GM06990 (cell line): Measurements from ENCODE around the gene TERT.

Source experiments
- DNase-seq: peaks from one replicate; pipeline ENCODE4 v3.0.0-alpha.2; 2011; ENCODE audit not compliant: insufficient read length; ENCODE audit errors: extremely low read depth
- H3K27me3 ChIP-seq: replicated peaks from 2 replicates; pipeline ENCODE4 v1.6.0; 2011; ENCODE audit warnings: low read length; ENCODE audit not compliant: control insufficient read depth, insufficient read depth
- H3K36me3 ChIP-seq: 2 replicates; pipeline ENCODE4 v1.5.1; 2011; ENCODE audit warnings: low read length; ENCODE audit not compliant: control insufficient read depth, insufficient read depth
- H3K4me3 ChIP-seq: replicated peaks from 2 replicates; pipeline ENCODE4 v1.5.1; 2011; ENCODE audit warnings: low read depth, mild to moderate bottlenecking, control low read depth, low read length
- CTCF ChIP-seq: IDR thresholded peaks from 2 replicates; pipeline ENCODE4 v1.5.1; 2011; ENCODE audit warnings: low read length, control low read depth, mild to moderate bottlenecking, inconsistent platforms; ENCODE audit not compliant: insufficient read depth, poor library complexity, severe bottlenecking

The TERT gene

GRCh38 chr5:1244976-1245375, 49.9 kb downstream of the TERT start:
- DNase-seq = no peak
- Histone ChIP-seq H3K4me3 (no peak overlapping the region), H3K27me3 (no peaks in the 10 kb centered on the region; the same call in 1 of the 2 replicates), H3K36me3 (no peaks in the 10 kb centered on the region)
- TF ChIP-seq CTCF = no peak

- Histone ChIP-seq H3K27me3 (no peaks in the 10 kb centered on the region; the same call in 1 of the 2 replicates), H3K36me3 (no peaks in the 10 kb centered on the region), H3K4me3 (no peak overlapping the region)
- TF ChIP-seq CTCF = no peak
- no peak for DNase-seq
Measured at GRCh38 chr5:1244255-1244654, 50.6 kb downstream of the TERT start.

- no peak for DNase-seq
- Histone ChIP-seq H3K36me3 (no peaks in the 10 kb centered on the region), H3K4me3 (no peak overlapping the region), H3K27me3 (no peaks in the 10 kb centered on the region; the same call in 1 of the 2 replicates)
- TF ChIP-seq CTCF = no peak
Measured at GRCh38 chr5:1243487-1244130, 51.3 kb downstream of the TERT start.

GRCh38 chr5:1242733-1243486, 52.0 kb downstream of the TERT start:
- no peaks in the 10 kb centered on the region; the same call in 1 of the 2 replicates for H3K27me3 ChIP-seq
- no peak for DNase-seq
- H3K36me3 ChIP-seq = no peaks in the 10 kb centered on the region
- no peak overlapping the region for H3K4me3 ChIP-seq
- no peak for TF ChIP-seq CTCF

- H3K4me3 ChIP-seq = no peak overlapping the region
- H3K36me3 ChIP-seq = no peaks in the 10 kb centered on the region
- no peaks in the 10 kb centered on the region; the same call in 1 of the 2 replicates for H3K27me3 ChIP-seq
- TF ChIP-seq CTCF = no peak
- DNase-seq = no peak
Measured at GRCh38 chr5:1241509-1242080, 53.3 kb downstream of the TERT start.
